ENCODE data around the gene COX17. TPM values are rescaled to one million over a fixed set of nuclear protein-coding genes. Genes with fewer than 3 reads are reported as not detected.
A peak's percentile ranks its signal among the peaks of the same experiment; 100 is the strongest.

The COX17 gene
- total RNA-seq, 1 experiment from 2014 or later = 51.6 TPM

DNA sequence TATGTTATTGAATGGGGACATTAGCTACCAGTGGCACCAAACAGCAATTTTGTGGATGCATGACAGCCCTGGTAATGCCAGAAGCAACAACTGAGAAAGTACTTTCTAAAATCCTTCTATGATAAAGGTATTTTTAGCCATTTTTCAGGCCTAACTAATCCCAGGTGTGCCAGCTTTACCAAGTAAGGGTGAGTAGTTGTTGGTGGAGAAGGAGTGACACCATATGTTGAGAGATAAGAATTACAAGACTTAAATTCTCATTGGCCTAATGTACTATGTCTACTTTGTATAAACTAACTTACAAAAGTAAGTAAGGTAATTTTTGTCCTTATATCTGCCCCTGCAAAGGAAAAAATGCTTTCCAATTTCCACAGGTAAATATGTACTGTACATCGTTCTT, 4.1 kb upstream of the COX17 start:
- peak; percentile 31; the same call in 1 of the 2 replicates for ATAC-seq
- DNase-seq (ENCODE audit: low read depth, low spot score) = peak; percentile 24
- H3K9ac ChIP-seq (ENCODE audit: low read length) = no peak overlapping the region
- POLR2A ChIA-PET = no interaction called here
- no TSS peak for BruUV-seq (replicated peaks)
- no peak overlapping the region for H2AFZ ChIP-seq (ENCODE audit: low read depth, low read length, poor library complexity, severe bottlenecking)
- H3K4me2 ChIP-seq (ENCODE audit: low read length) = no peak overlapping the region
- no peak overlapping the region for H3K4me3 ChIP-seq (replicated peaks in 1 of 2; ENCODE audit: low read depth in 1 of 2, low read length in 2 of 2)
- peaks cover 5% of the 10 kb centered on the region for H3K79me2 ChIP-seq (ENCODE audit: insufficient read depth, low read length)
- no peaks in the 10 kb centered on the region for H3K36me3 ChIP-seq (ENCODE audit: control insufficient read depth in 1 of 2, insufficient read depth in 2 of 2, low read length in 2 of 2)
- CTCF ChIA-PET = interaction anchor here (0.6 to 2.4 kb wide), 9 partner anchors 9 to 799 kb away, joined by 3 to 15 read pairs (median 5); partner anchors contain the start of gene CD80
- no peaks in the 10 kb centered on the region for H3K27me3 ChIP-seq (ENCODE audit: insufficient read depth, low read length)
- H3K4me1 ChIP-seq (ENCODE audit: control insufficient read depth in 1 of 2, insufficient read depth in 2 of 2, low read length in 2 of 2) = peaks cover 0 to 9% of the 10 kb centered on the region in 2 experiments; a peak in 2 of 4 replicates
- intact Hi-C loops (cut with micrococcal nuclease) = loop anchor here (1.0 to 5.0 kb wide), 5 partner anchors 81 to 798 kb away; no protein-coding TSS in a partner anchor
- H4K20me1 ChIP-seq (ENCODE audit: insufficient read depth) = no peaks in the 10 kb centered on the region
- H3K27ac ChIP-seq (ENCODE audit: low read depth, low read length) = no peak overlapping the region
- no peaks in the 10 kb centered on the region for H3K9me2 ChIP-seq (ENCODE audit: insufficient read depth)
- no peaks in the 10 kb centered on the region for H3K9me3 ChIP-seq (ENCODE audit: control insufficient read depth in 1 of 2, insufficient read depth in 1 of 2, low read depth in 1 of 2, low read length in 2 of 2)
- TF ChIP-seq RAD21 (IDR thresholded peaks at IDR 0.05; ENCODE audit: low read depth) (peak; percentile 88), EZH2phosphoT487 (IDR thresholded peaks at IDR 0.05; ENCODE audit: borderline replicate concordance) (no peak)
- TF ChIP-seq, protein P1, sequence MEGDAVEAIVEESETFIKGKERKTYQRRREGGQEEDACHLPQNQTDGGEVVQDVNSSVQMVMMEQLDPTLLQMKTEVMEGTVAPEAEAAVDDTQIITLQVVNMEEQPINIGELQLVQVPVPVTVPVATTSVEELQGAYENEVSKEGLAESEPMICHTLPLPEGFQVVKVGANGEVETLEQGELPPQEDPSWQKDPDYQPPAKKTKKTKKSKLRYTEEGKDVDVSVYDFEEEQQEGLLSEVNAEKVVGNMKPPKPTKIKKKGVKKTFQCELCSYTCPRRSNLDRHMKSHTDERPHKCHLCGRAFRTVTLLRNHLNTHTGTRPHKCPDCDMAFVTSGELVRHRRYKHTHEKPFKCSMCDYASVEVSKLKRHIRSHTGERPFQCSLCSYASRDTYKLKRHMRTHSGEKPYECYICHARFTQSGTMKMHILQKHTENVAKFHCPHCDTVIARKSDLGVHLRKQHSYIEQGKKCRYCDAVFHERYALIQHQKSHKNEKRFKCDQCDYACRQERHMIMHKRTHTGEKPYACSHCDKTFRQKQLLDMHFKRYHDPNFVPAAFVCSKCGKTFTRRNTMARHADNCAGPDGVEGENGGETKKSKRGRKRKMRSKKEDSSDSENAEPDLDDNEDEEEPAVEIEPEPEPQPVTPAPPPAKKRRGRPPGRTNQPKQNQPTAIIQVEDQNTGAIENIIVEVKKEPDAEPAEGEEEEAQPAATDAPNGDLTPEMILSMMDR (IDR thresholded peaks at IDR 0.05 in 2 of 3, conservative IDR thresholded peaks at IDR 0.05 in 1 of 3; ENCODE audit: borderline replicate concordance in 1 of 3, insufficient read depth in 1 of 3, low read depth in 2 of 3, low read length in 2 of 3) = peak; percentile 28 to 68 (median 62); a peak in 5 of 6 replicates
- RAD21 ChIA-PET (ENCODE audit: low non-redundant PET in 1 of 2, low total read pairs in 2 of 2, uncharacterized antibody in 2 of 2, unreplicated experiment in 2 of 2) = no interaction called here

DNA sequence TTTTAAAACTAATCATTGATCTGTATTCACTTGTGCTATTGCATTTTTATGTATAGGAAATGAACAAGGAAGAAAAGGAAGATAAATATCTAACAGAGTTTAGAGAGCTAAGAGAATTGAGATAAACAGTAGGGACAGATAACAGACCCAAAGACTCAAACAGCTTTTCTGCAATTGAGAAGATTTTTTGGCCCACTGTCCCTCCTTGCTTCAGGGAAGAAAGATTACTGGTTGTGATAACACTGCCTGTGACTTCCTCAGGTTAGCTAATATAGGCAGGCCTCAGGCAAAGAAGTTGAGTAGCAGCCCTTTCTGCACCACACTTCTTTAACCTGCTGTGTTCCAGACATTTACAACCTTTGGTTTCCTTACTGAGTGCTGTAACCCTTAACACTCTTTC, 2.7 kb upstream of the COX17 start:
- no TSS peak for BruUV-seq (replicated peaks)
- H3K9me3 ChIP-seq (ENCODE audit: control insufficient read depth in 1 of 2, insufficient read depth in 1 of 2, low read depth in 1 of 2, low read length in 2 of 2) = no peaks in the 10 kb centered on the region
- H3K4me1 ChIP-seq (ENCODE audit: control insufficient read depth in 1 of 2, insufficient read depth in 2 of 2, low read length in 2 of 2) = peaks cover 3 to 14% of the 10 kb centered on the region in 2 experiments; a peak in 3 of 4 replicates
- no peak overlapping the region for H2AFZ ChIP-seq (ENCODE audit: low read depth, low read length, poor library complexity, severe bottlenecking)
- no peak overlapping the region for H3K27ac ChIP-seq (ENCODE audit: low read depth, low read length)
- ChIA-PET RAD21 (ENCODE audit: low non-redundant PET in 1 of 2, low total read pairs in 2 of 2, uncharacterized antibody in 2 of 2, unreplicated experiment in 2 of 2) (no interaction called here), CTCF (interaction anchor here (1.4 to 1.5 kb wide), 3 partner anchors 7 to 797 kb away, joined by 3 to 4 read pairs (median 3); no protein-coding TSS in a partner anchor), POLR2A (no interaction called here)
- DNase-seq (ENCODE audit: low read depth, low spot score) = no peak
- H4K20me1 ChIP-seq (ENCODE audit: insufficient read depth) = no peaks in the 10 kb centered on the region
- H3K4me3 ChIP-seq (replicated peaks in 1 of 2; ENCODE audit: low read depth in 1 of 2, low read length in 2 of 2) = no peak overlapping the region
- H3K79me2 ChIP-seq (ENCODE audit: insufficient read depth, low read length) = peaks cover 18% of the 10 kb centered on the region
- H3K27me3 ChIP-seq (ENCODE audit: insufficient read depth, low read length) = no peaks in the 10 kb centered on the region
- peaks cover under 1 to 5% of the 10 kb centered on the region in 2 experiments; a peak in 3 of 4 replicates for H3K36me3 ChIP-seq (ENCODE audit: control insufficient read depth in 1 of 2, insufficient read depth in 2 of 2, low read length in 2 of 2)
- H3K9ac ChIP-seq (ENCODE audit: low read length) = no peak overlapping the region
- intact Hi-C loops (cut with micrococcal nuclease) = loop anchor here (2.0 to 10.0 kb wide), 5 partner anchors 215 to 797 kb away; partner anchors contain the start of genes IGSF11, POGLUT1 and TMEM39A
- H3K9me2 ChIP-seq (ENCODE audit: insufficient read depth) = no peaks in the 10 kb centered on the region
- ATAC-seq = no peak
- H3K4me2 ChIP-seq (ENCODE audit: low read length) = no peak overlapping the region
- TF ChIP-seq, protein P1 (IDR thresholded peaks at IDR 0.05 in 2 of 3, conservative IDR thresholded peaks at IDR 0.05 in 1 of 3; ENCODE audit: borderline replicate concordance in 1 of 3, insufficient read depth in 1 of 3, low read depth in 2 of 3, low read length in 2 of 3) = no peak
- TF ChIP-seq RAD21 (IDR thresholded peaks at IDR 0.05; ENCODE audit: low read depth) (no peak), TCF7L2 (IDR thresholded peaks at IDR 0.05; ENCODE audit: borderline replicate concordance, extremely low read depth, insufficient read depth, insufficient read length) (no peak), EZH2 (IDR thresholded peaks at IDR 0.05) (no peak), ZNF274 (IDR thresholded peaks at IDR 0.05; ENCODE audit: low read depth, low read length) (no peak), YY1 (IDR thresholded peaks at IDR 0.05; ENCODE audit: extremely low read depth, insufficient replicate concordance, low read depth, low read length) (no peak), ELF1 (IDR thresholded peaks at IDR 0.05; ENCODE audit: borderline replicate concordance, low read depth) (no peak), SIN3A (IDR thresholded peaks at IDR 0.05; ENCODE audit: low read depth) (no peak), FOSL1 (IDR thresholded peaks at IDR 0.05; ENCODE audit: low read depth) (no peak), POLR2A (IDR thresholded peaks at IDR 0.05; ENCODE audit: borderline replicate concordance, extremely low read depth, insufficient read depth, insufficient read length) (no peak)
- TF ChIP-seq, protein P2, sequence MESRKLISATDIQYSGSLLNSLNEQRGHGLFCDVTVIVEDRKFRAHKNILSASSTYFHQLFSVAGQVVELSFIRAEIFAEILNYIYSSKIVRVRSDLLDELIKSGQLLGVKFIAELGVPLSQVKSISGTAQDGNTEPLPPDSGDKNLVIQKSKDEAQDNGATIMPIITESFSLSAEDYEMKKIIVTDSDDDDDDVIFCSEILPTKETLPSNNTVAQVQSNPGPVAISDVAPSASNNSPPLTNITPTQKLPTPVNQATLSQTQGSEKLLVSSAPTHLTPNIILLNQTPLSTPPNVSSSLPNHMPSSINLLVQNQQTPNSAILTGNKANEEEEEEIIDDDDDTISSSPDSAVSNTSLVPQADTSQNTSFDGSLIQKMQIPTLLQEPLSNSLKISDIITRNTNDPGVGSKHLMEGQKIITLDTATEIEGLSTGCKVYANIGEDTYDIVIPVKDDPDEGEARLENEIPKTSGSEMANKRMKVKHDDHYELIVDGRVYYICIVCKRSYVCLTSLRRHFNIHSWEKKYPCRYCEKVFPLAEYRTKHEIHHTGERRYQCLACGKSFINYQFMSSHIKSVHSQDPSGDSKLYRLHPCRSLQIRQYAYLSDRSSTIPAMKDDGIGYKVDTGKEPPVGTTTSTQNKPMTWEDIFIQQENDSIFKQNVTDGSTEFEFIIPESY (IDR thresholded peaks at IDR 0.05; ENCODE audit: extremely low read depth, insufficient replicate concordance, low read length) = no peak
